Heart right ventricle (tissue), 16 donors: ENCODE data around the gene KRTAP10-10. TPM values are rescaled to one million over a fixed set of nuclear protein-coding genes. Genes with fewer than 3 reads are reported as not detected.

Experiments
- ATAC-seq, 8 donors: fragments of 200-7000 bp; cut with Tn5 transposase; one replicate each; pipeline ENCODE4 v1.9.1; 2020; ENCODE audit warnings: mild to moderate bottlenecking in 8 of 8, moderate library complexity in 8 of 8, moderate number of reproducible peaks in 1 of 8
- DNase-seq, 2 donors: peaks; one replicate each; pipeline ENCODE4 v3.0.0-alpha.2; 2020
- H3K27ac ChIP-seq, 10 donors: fragments of 200-600 bp; sonication (generic) in 2 of 10; one replicate each; pipeline versions ENCODE4 v1.5.0 to v1.8.0; 2020 to 2022; ENCODE audit warnings: mild to moderate bottlenecking in 3 of 10
- H3K27me3 ChIP-seq, 7 donors: fragments of 200-600 bp; one replicate each; pipeline ENCODE4 v1.8.0; 2021 to 2022; ENCODE audit warnings: mild to moderate bottlenecking in 2 of 7
- H3K36me3 ChIP-seq, 9 donors: fragments of 200-600 bp; sonication (generic) in 1 of 9; one replicate each; pipeline versions ENCODE4 v1.5.0 to v1.8.0; 2020 to 2022; ENCODE audit warnings: mild to moderate bottlenecking in 2 of 9
- H3K4me1 ChIP-seq, 9 donors: fragments of 200-600 bp; sonication (generic) in 1 of 9; one replicate each; pipeline versions ENCODE4 v1.5.0 to v1.8.0; 2020 to 2022; ENCODE audit warnings: mild to moderate bottlenecking in 4 of 9
- H3K4me3 ChIP-seq, 10 donors: fragments of 200-600 bp; sonication (generic) in 2 of 10; one replicate each; pipeline versions ENCODE4 v1.5.0 to v1.8.0; 2020 to 2022; ENCODE audit warnings: mild to moderate bottlenecking in 7 of 10, moderate library complexity in 2 of 10
- H3K9me3 ChIP-seq, 11 donors: fragments of 200-600 bp in 10 of 11; sonication (generic) in 2 of 11; one replicate each; pipeline versions ENCODE4 v1.5.0 to v1.8.0; 2013 to 2022; ENCODE audit warnings: mild to moderate bottlenecking in 2 of 11, control low read depth in 1 of 11, moderate library complexity in 1 of 11
- CTCF ChIP-seq, 9 donors: fragments of 200-600 bp; sonication (generic) in 2 of 9; IDR thresholded peaks; one replicate each; pipeline versions ENCODE4 v1.5.0 to v1.8.0; 2021 to 2022; ENCODE audit warnings: antibody characterized with exemption in 9 of 9, mild to moderate bottlenecking in 5 of 9, moderate library complexity in 1 of 9
- WGBS, 2 donors: extraction: QIAGEN DNeasy Blood & Tissue Kit; methylation state at CpG; one replicate each; pipeline ENCODE4 v1.1.7; 2013; ENCODE audit warnings: inconsistent platforms in 1 of 2; 5-methylcytosine and 5-hydroxymethylcytosine counted together
- intact Hi-C, 10 donors: fragments of 100-400 bp; cut with DNase I; formaldehyde crosslinking; loops; one replicate each; pipeline versions ENCODE4 v1.11.1 to v1.14.2; 2022
- polyA plus RNA-seq, 2 donors: library from polyadenylated mRNA; stranded (reverse); fragments of 200-250 nt; gene quantifications; one replicate each; pipeline ENCODE4 v1.2.3, GENCODE V29; 2013
- total RNA-seq, 10 donors: library from RNA; stranded (reverse); fragmentation: NEBNext Ultra II Directional in 3 of 10; extraction: Animal tissue kit (Norgen Biotek cat#: 25700) in 3 of 10; gene quantifications; one replicate each; pipeline versions ENCODE4 v1.2.1 to v1.2.4, GENCODE V29; 2021 to 2023
- donor health status: Arrhythmogenic right ventricular cardiomyopathy.
- donor health status: ischemic (EF 13 %, LVEDD 7.1; RV severe dilation, severe dysfunction).
- donor health status: healthy with polysubstance abuse.
- donor health status: DM: no; HTN: yes; CAD: no.
- donor health status: DM: no; HTN: no; CAD: no.
- donor health status: ischemic (EF 25% LVEDD 6.9; RV normal size, moderate dysfunction).
- donor health status: ischemic (EF 25% LVEDD 5.7; RV mildly dilated, moderate dysfunction).
- donor health status: healthy.
- donor health status: DM: yes; HTN: yes; CAD: no.
- donor health status: Ischemic cardiomyopathy.
- donor health status: ischemic (EF 35%, LVEDD 5.7; RV mildly dilated, moderate dysfunction).
- donor health status: nonischemic (EF 11% LVEDD 7.7; RV severe dilation, severe dysfunction).
- donor health status: DM: yes; HTN: yes; CAD: no.
- donor health status: PGD.
- donor health status: ischemic (EF 29% LVEDD 5.4; RV normal size, mild dysfunction).
- donor health status: nonischemic (EF 23%, LVEDD 6.1; RV moderate dilation, normal function).

The KRTAP10-10 gene
- total and polyA plus RNA-seq, 12 donors = not detected

GRCh38 chr21:44601596-44602462 is 35.3 kb upstream of the KRTAP10-10 start:
- Histone ChIP-seq H3K4me3 (no peak overlapping the region), H3K9me3 (peaks cover 0 to 28% (median 0%) of the 10 kb centered on the region in 11 donors), H3K27me3 (peaks cover 0 to 61% (median 18%) of the 10 kb centered on the region in 7 donors), H3K4me1 (no peaks in the 10 kb centered on the region), H3K27ac (no peak overlapping the region), H3K36me3 (no peaks in the 10 kb centered on the region)
- ATAC-seq (no peak), DNase-seq (no peak)
- TF ChIP-seq CTCF (IDR thresholded peaks at IDR 0.05) = no peak
- WGBS, 2 donors = 73 to 78% methylated on average over 23 of the region's 23 CpGs
- intact Hi-C loops = no loop called here

- H3K27ac ChIP-seq = no peak overlapping the region
- H3K27me3 ChIP-seq = peaks cover 0 to 58% (median 14%) of the 10 kb centered on the region in 7 donors
- 74 to 75% methylated on average over 19 to 20 of the region's 21 CpGs for WGBS, 2 donors
- no peaks in the 10 kb centered on the region for H3K4me1 ChIP-seq
- peaks cover 0 to 30% (median 0%) of the 10 kb centered on the region in 11 donors for H3K9me3 ChIP-seq
- no peak for TF ChIP-seq CTCF (IDR thresholded peaks at IDR 0.05)
- DNase-seq = no peak
- ATAC-seq = no peak
- no peak overlapping the region for H3K4me3 ChIP-seq
- intact Hi-C loops = no loop called here
- H3K36me3 ChIP-seq = no peaks in the 10 kb centered on the region
Observed at GRCh38 chr21:44602463-44602850, 34.7 kb upstream of the KRTAP10-10 start.

- intact Hi-C loops = no loop called here
- ATAC-seq (no peak), DNase-seq (no peak)
- no peak overlapping the region for H3K4me3 ChIP-seq
- WGBS, 2 donors = 54 to 58% methylated on average over 17 of the region's 17 CpGs
- no peaks in the 10 kb centered on the region for H3K36me3 ChIP-seq
- no peaks in the 10 kb centered on the region for H3K4me1 ChIP-seq
- peaks cover 0 to 50% (median 12%) of the 10 kb centered on the region in 7 donors for H3K27me3 ChIP-seq
- TF ChIP-seq CTCF (IDR thresholded peaks at IDR 0.05) = no peak
- H3K9me3 ChIP-seq = peaks cover 0 to 32% (median 0%) of the 10 kb centered on the region in 11 donors
- no peak overlapping the region for H3K27ac ChIP-seq
Observed at GRCh38 chr21:44603109-44603875, 33.9 kb upstream of the KRTAP10-10 start.

- intact Hi-C loops = no loop called here
- WGBS, 2 donors = 85 to 86% methylated on average over 8 of the region's 8 CpGs
- Histone ChIP-seq H3K4me1 (no peaks in the 10 kb centered on the region), H3K27me3 (peaks cover 0 to 43% (median 12%) of the 10 kb centered on the region in 7 donors), H3K9me3 (peaks cover 0 to 34% (median 0%) of the 10 kb centered on the region in 11 donors), H3K27ac (no peak overlapping the region), H3K36me3 (no peaks in the 10 kb centered on the region), H3K4me3 (no peak overlapping the region)
- no peak for ATAC-seq
- no peak for TF ChIP-seq CTCF (IDR thresholded peaks at IDR 0.05)
- DNase-seq = no peak
Observed at GRCh38 chr21:44603911-44604310, 33.2 kb upstream of the KRTAP10-10 start.
